ENCODE data around the gene BRMS1.

Gene BRMS1

GRCh38 chr11:66336234-66337102 is 8.4 kb downstream of the BRMS1 start, which contains the start of gene RIN1:
RIN1 (minus strand) TSS chr11:66336434; CDS start chr11:66336402, 32 bp downstream.
- peak; percentile 72 for DNase-seq

GRCh38 chr11:66335531-66336233 is 9.2 kb downstream of the BRMS1 start:
- DNase-seq = peak; percentile 56

GRCh38 chr11:66334605-66335442 is 10.1 kb downstream of the BRMS1 start:
- no peak for DNase-seq

- no peak for DNase-seq
Measured at GRCh38 chr11:66333896-66334604, 10.9 kb downstream of the BRMS1 start.

- no peak for DNase-seq
Measured at GRCh38 chr11:66333220-66333877, 11.6 kb downstream of the BRMS1 start.

- DNase-seq = no peak
Measured at GRCh38 chr11:66332371-66333219, 12.3 kb downstream of the BRMS1 start.

GRCh38 chr11:66331542-66332370 is 13.1 kb downstream of the BRMS1 start:
- DNase-seq = no peak

- DNase-seq = no peak
Measured at GRCh38 chr11:66330931-66331330, 14.0 kb downstream of the BRMS1 start.

- no peak for DNase-seq
Measured at GRCh38 chr11:66329165-66329673, 15.7 kb downstream of the BRMS1 start.

GRCh38 chr11:66328302-66329144 is 16.4 kb downstream of the BRMS1 start:
- DNase-seq = peak; percentile 94

GRCh38 chr11:66328031-66328301 is 16.9 kb downstream of the BRMS1 start:
- DNase-seq = no peak

GRCh38 chr11:66327171-66328030 is 17.5 kb downstream of the BRMS1 start:
- peak; percentile 40 for DNase-seq

- DNase-seq = peak; percentile 62
Measured at GRCh38 chr11:66326261-66327111, 18.4 kb downstream of the BRMS1 start.

GRCh38 chr11:66325263-66325671 is 19.6 kb downstream of the BRMS1 start:
- peak; percentile 22 for DNase-seq

- peak; percentile 28 for DNase-seq
Measured at GRCh38 chr11:66324664-66325063, 20.2 kb downstream of the BRMS1 start.

GRCh38 chr11:66323684-66324083 is 21.2 kb downstream of the BRMS1 start:
- DNase-seq = no peak
